MG63 (cell line): Measurements from ENCODE around the gene FAHD2A. TPM values are rescaled to one million over a fixed set of nuclear protein-coding genes. Genes with fewer than 3 reads are reported as not detected.
"Not testable (repeated sequence)": the region's sequence is repeated elsewhere in the genome, so short reads cannot be mapped to it uniquely, and the experiment has no call there.

Experiments used
- DNase-seq: peaks from one replicate; pipeline ENCODE4 v3.0.0-alpha.2; 2020
- H3K27me3 ChIP-seq: fragments of 250-450 bp; sonication (Bioruptor Pico); 2 replicates; pipeline ENCODE4 v1.5.1; 2020; ENCODE audit warnings: mild to moderate bottlenecking, moderate library complexity
- H3K36me3 ChIP-seq: fragments of 250-450 bp; sonication (Bioruptor Pico); 2 replicates; pipeline ENCODE4 v1.5.1; 2020; ENCODE audit warnings: mild to moderate bottlenecking, moderate library complexity
- H3K4me3 ChIP-seq: fragments of 250-450 bp; sonication (Bioruptor Pico); 2 replicates; pipeline ENCODE4 v1.5.1; 2020; ENCODE audit warnings: mild to moderate bottlenecking, moderate library complexity
- H3K9me3 ChIP-seq: fragments of 250-450 bp; sonication (Bioruptor Pico); 2 replicates; pipeline ENCODE4 v1.5.1; 2020; ENCODE audit warnings: mild to moderate bottlenecking, moderate library complexity
- total RNA-seq: library from RNA; depleted of rRNA; stranded (reverse); fragments of >200 nt; shearing (Covaris generic); gene quantifications from 2 replicates; pipeline ENCODE4 v1.2.3, GENCODE V29; 2014; ENCODE audit warnings: low replicate concordance; rRNA removed

FAHD2A gene
- total RNA-seq, 1 experiment from 2014 or later, result 44.3 TPM

GRCh38 chr2:95463292-95463691 lies 60.8 kb downstream of the FAHD2A start:
- DNase-seq, H3K36me3 ChIP-seq, H3K9me3 ChIP-seq, H3K27me3 ChIP-seq, H3K4me3 ChIP-seq: not testable (repeated sequence)

Other genes starting within 250 kb of the FAHD2A start
- 5.0 and 7.1 TPM in 2 replicates for gene ZNF514, start 242.9 kb upstream of the FAHD2A start, total RNA-seq
- gene ZNF2, start 236.9 kb upstream of the FAHD2A start, total RNA-seq, result 3.3 and 4.2 TPM in 2 replicates
- 0.74 and 1.7 TPM in 2 replicates for gene ZNF892, start 195.2 kb upstream of the FAHD2A start, total RNA-seq
- 2.0 and 2.3 TPM in 2 replicates for gene PROM2, start 128.3 kb upstream of the FAHD2A start, total RNA-seq
- 7.7 and 14.1 TPM in 2 replicates for gene KCNIP3, start 105.4 kb upstream of the FAHD2A start, total RNA-seq
- gene TRIM43B, start 82.0 kb downstream of the FAHD2A start, total RNA-seq, result not detected in 2 replicates
- not detected in 2 replicates for gene TRIM43, start 189.3 kb downstream of the FAHD2A start, total RNA-seq